Trophoblast cell (in vitro differentiated cells and primary cell): ENCODE data around the gene ARFGEF3.
"Not testable (repeated sequence)": the region's sequence is repeated elsewhere in the genome, so short reads cannot be mapped to it uniquely, and the experiment has no call there.

Experiments used
- DNase-seq, 2 donors: peaks; one replicate each; pipeline ENCODE4 v3.0.0-alpha.2; 2016
- H2AFZ ChIP-seq: 2 replicates; pipeline ENCODE4 v1.6.1; 2013; ENCODE audit warnings: low read length, moderate library complexity, mild to moderate bottlenecking; ENCODE audit not compliant: insufficient read depth, poor library complexity
- H2AK5ac ChIP-seq: 2 replicates; pipeline ENCODE4 v1.6.1; 2013; ENCODE audit warnings: mild to moderate bottlenecking, low read length
- H2BK120ac ChIP-seq: 2 replicates; pipeline ENCODE4 v1.6.1; 2013; ENCODE audit warnings: low read length, mild to moderate bottlenecking, moderate library complexity; ENCODE audit not compliant: insufficient read depth, poor library complexity
- H2BK12ac ChIP-seq: 2 replicates; pipeline ENCODE4 v1.6.1; 2013; ENCODE audit warnings: mild to moderate bottlenecking, low read length, moderate library complexity
- H2BK5ac ChIP-seq: 2 replicates; pipeline ENCODE4 v1.6.1; 2013; ENCODE audit warnings: low read length, low read depth, moderate library complexity, mild to moderate bottlenecking; ENCODE audit not compliant: poor library complexity
- H3K14ac ChIP-seq: 2 replicates; pipeline ENCODE4 v1.6.1; 2013; ENCODE audit warnings: mild to moderate bottlenecking, low read length
- H3K18ac ChIP-seq: 2 replicates; pipeline ENCODE4 v1.6.1; 2013; ENCODE audit warnings: mild to moderate bottlenecking, low read length
- H3K23ac ChIP-seq: 2 replicates; pipeline ENCODE4 v1.6.1; 2013; ENCODE audit warnings: low read length
- H3K27ac ChIP-seq: 2 replicates; pipeline ENCODE4 v1.5.1; 2013; ENCODE audit warnings: low read depth, mild to moderate bottlenecking, inconsistent platforms, low read length, moderate library complexity
- H3K27me3 ChIP-seq: 2 replicates; pipeline ENCODE4 v1.6.1; 2013; ENCODE audit warnings: inconsistent platforms, mild to moderate bottlenecking, low read length, moderate library complexity; ENCODE audit not compliant: insufficient read depth
- H3K36me3 ChIP-seq, 2 experiments: 1 replicate in 1 of 2; 2 replicates in 1 of 2; pipeline ENCODE4 v1.6.1; 2013; ENCODE audit warnings: low read length in 2 of 2, mild to moderate bottlenecking in 2 of 2, moderate library complexity in 1 of 2; ENCODE audit not compliant: insufficient read depth in 2 of 2, control insufficient read depth in 1 of 2
- H3K4ac ChIP-seq: 2 replicates; pipeline ENCODE4 v1.6.1; 2013; ENCODE audit warnings: low read depth, mild to moderate bottlenecking, low read length, moderate library complexity
- H3K4me1 ChIP-seq, 2 experiments: 1 replicate in 1 of 2; 2 replicates in 1 of 2; pipeline ENCODE4 v1.6.1; 2013; ENCODE audit warnings: low read length in 2 of 2, mild to moderate bottlenecking in 2 of 2, moderate library complexity in 1 of 2; ENCODE audit not compliant: insufficient read depth in 2 of 2, control insufficient read depth in 1 of 2
- H3K4me2 ChIP-seq: 2 replicates; pipeline ENCODE4 v1.6.1; 2013; ENCODE audit warnings: inconsistent platforms, mild to moderate bottlenecking, low read length, moderate library complexity
- H3K4me3 ChIP-seq: 2 replicates; pipeline ENCODE4 v1.5.1; 2013; ENCODE audit warnings: mild to moderate bottlenecking, low read depth, low read length, inconsistent platforms
- H3K79me1 ChIP-seq: one replicate; pipeline ENCODE4 v1.6.1; 2013; ENCODE audit warnings: low read length
- H3K79me2 ChIP-seq: 2 replicates; pipeline ENCODE4 v1.6.1; 2013; ENCODE audit warnings: low read length, mild to moderate bottlenecking; ENCODE audit not compliant: control insufficient read depth, insufficient read depth, poor library complexity
- H3K9ac ChIP-seq: 2 replicates; pipeline ENCODE4 v1.6.1; 2013; ENCODE audit warnings: mild to moderate bottlenecking, low read length
- H3K9me3 ChIP-seq: 2 replicates; pipeline ENCODE4 v1.6.1; 2013; ENCODE audit warnings: low read depth, mild to moderate bottlenecking, control low read depth, inconsistent platforms, low read length; ENCODE audit not compliant: insufficient read depth
- H4K12ac ChIP-seq: 2 replicates; pipeline ENCODE4 v1.6.1; 2013; ENCODE audit warnings: low read depth, mild to moderate bottlenecking, low read length, moderate library complexity
- H4K8ac ChIP-seq: 2 replicates; pipeline ENCODE4 v1.6.1; 2013; ENCODE audit warnings: low read depth, mild to moderate bottlenecking, low read length, moderate library complexity
- H4K91ac ChIP-seq: one replicate; pipeline ENCODE4 v1.6.1; 2013; ENCODE audit warnings: low read depth, mild to moderate bottlenecking, low read length, moderate library complexity
- WGBS: extraction: QIAGEN DNeasy Blood & Tissue Kit; methylation state at CpG from one replicate; pipeline ENCODE4 v1.1.7; 2013; ENCODE audit warnings: missing lambda C conversion rate; ENCODE audit not compliant: insufficient read length, insufficient coverage; ENCODE audit errors: extremely low coverage; 5-methylcytosine and 5-hydroxymethylcytosine counted together

Gene ARFGEF3

GRCh38 chr6:138212530-138212929 lies 50.8 kb downstream of the ARFGEF3 start:
- not testable (repeated sequence) for H3K4me3 ChIP-seq, H3K4ac ChIP-seq, DNase-seq, H4K91ac ChIP-seq, H2BK120ac ChIP-seq, H2BK12ac ChIP-seq, H3K36me3 ChIP-seq, H4K12ac ChIP-seq, H3K14ac ChIP-seq, H3K9me3 ChIP-seq, H3K9ac ChIP-seq, H3K4me1 ChIP-seq, H3K79me1 ChIP-seq, H3K18ac ChIP-seq, H3K4me2 ChIP-seq, H3K27me3 ChIP-seq, H4K8ac ChIP-seq, H2AFZ ChIP-seq, H3K79me2 ChIP-seq, H3K27ac ChIP-seq, H3K23ac ChIP-seq, H2AK5ac ChIP-seq, H2BK5ac ChIP-seq
- WGBS = no CpG with 5 or more reads among the region's 2 CpGs

- Histone ChIP-seq H4K91ac (no peak overlapping the region), H3K14ac (no peak overlapping the region), H4K8ac (no peak overlapping the region), H3K79me2 (no peaks in the 10 kb centered on the region), H3K4me2 (no peak overlapping the region), H3K4me1 (no peaks in the 10 kb centered on the region), H3K23ac (no peak overlapping the region), H3K9ac (no peak overlapping the region), H3K36me3 (no peaks in the 10 kb centered on the region), H3K4ac (no peak overlapping the region), H4K12ac (no peak overlapping the region), H3K9me3 (no peaks in the 10 kb centered on the region), H3K18ac (no peak overlapping the region), H2BK120ac (no peak overlapping the region), H2BK12ac (no peak overlapping the region), H3K27me3 (no peaks in the 10 kb centered on the region), H3K79me1 (no peaks in the 10 kb centered on the region), H2AK5ac (no peak overlapping the region), H3K4me3 (no peak overlapping the region), H2AFZ (no peak overlapping the region), H3K27ac (no peak overlapping the region), H2BK5ac (no peak overlapping the region)
- DNase-seq = peak; percentile 32 to 79
- WGBS = no CpG with 5 or more reads among the region's 7 CpGs
Measured at GRCh38 chr6:138215093-138215782, 53.5 kb downstream of the ARFGEF3 start.

GRCh38 chr6:138218449-138218848 lies 56.7 kb downstream of the ARFGEF3 start, which contains the start of gene PBOV1:
TSS of gene PBOV1 (minus strand) at chr6:138218491. CDS start at chr6:138218395, 96 bp downstream.
- WGBS = no CpG with 5 or more reads among the region's 2 CpGs
- no peaks in the 10 kb centered on the region for H3K36me3 ChIP-seq
- no peak within 1 kb of the TSS for H4K91ac ChIP-seq
- no peaks in the 10 kb centered on the region for H3K4me1 ChIP-seq
- no peaks in the 10 kb centered on the region for H3K79me2 ChIP-seq
- no peaks in the 10 kb centered on the region for H3K27me3 ChIP-seq
- H3K4me2 ChIP-seq = no peak within 1 kb of the TSS
- no peak within 1 kb of the TSS for H2BK5ac ChIP-seq
- H3K9ac ChIP-seq = no peak within 1 kb of the TSS
- no peak within 1 kb of the TSS for H3K4ac ChIP-seq
- H3K14ac ChIP-seq = no peak within 1 kb of the TSS
- no peak within 1 kb of the TSS for H4K12ac ChIP-seq
- H3K79me1 ChIP-seq = no peaks in the 10 kb centered on the region
- no peak within 1 kb of the TSS for H2BK120ac ChIP-seq
- H2AFZ ChIP-seq = no peak within 1 kb of the TSS
- no peak within 1 kb of the TSS for H2BK12ac ChIP-seq
- H3K27ac ChIP-seq = no peak within 1 kb of the TSS
- H4K8ac ChIP-seq = no peak within 1 kb of the TSS
- no peaks in the 10 kb centered on the region for H3K9me3 ChIP-seq
- no peak within 1 kb of the TSS for H3K23ac ChIP-seq
- no peak for DNase-seq
- H3K18ac ChIP-seq = no peak within 1 kb of the TSS
- no peak within 1 kb of the TSS for H3K4me3 ChIP-seq
- no peak within 1 kb of the TSS for H2AK5ac ChIP-seq

GRCh38 chr6:138219398-138219797 lies 57.7 kb downstream of the ARFGEF3 start:
- Histone ChIP-seq H3K36me3 (no peaks in the 10 kb centered on the region), H4K91ac (no peak overlapping the region), H2AFZ (no peak overlapping the region), H3K14ac (no peak overlapping the region), H3K4me2 (no peak overlapping the region), H4K12ac (no peak overlapping the region), H3K9ac (no peak overlapping the region), H3K23ac (no peak overlapping the region), H3K27ac (no peak overlapping the region), H3K27me3 (no peaks in the 10 kb centered on the region), H3K18ac (no peak overlapping the region), H3K4me3 (no peak overlapping the region), H4K8ac (no peak overlapping the region), H2AK5ac (no peak overlapping the region), H2BK120ac (no peak overlapping the region), H3K79me1 (no peaks in the 10 kb centered on the region), H2BK12ac (no peak overlapping the region), H3K4me1 (no peaks in the 10 kb centered on the region), H3K79me2 (no peaks in the 10 kb centered on the region), H3K9me3 (no peaks in the 10 kb centered on the region), H3K4ac (no peak overlapping the region), H2BK5ac (no peak overlapping the region)
- WGBS = 100% methylated on average over 1 of the region's 3 CpGs
- DNase-seq = no peak
